Measurements from ENCODE around the gene BPI.

The BPI gene

DNA sequence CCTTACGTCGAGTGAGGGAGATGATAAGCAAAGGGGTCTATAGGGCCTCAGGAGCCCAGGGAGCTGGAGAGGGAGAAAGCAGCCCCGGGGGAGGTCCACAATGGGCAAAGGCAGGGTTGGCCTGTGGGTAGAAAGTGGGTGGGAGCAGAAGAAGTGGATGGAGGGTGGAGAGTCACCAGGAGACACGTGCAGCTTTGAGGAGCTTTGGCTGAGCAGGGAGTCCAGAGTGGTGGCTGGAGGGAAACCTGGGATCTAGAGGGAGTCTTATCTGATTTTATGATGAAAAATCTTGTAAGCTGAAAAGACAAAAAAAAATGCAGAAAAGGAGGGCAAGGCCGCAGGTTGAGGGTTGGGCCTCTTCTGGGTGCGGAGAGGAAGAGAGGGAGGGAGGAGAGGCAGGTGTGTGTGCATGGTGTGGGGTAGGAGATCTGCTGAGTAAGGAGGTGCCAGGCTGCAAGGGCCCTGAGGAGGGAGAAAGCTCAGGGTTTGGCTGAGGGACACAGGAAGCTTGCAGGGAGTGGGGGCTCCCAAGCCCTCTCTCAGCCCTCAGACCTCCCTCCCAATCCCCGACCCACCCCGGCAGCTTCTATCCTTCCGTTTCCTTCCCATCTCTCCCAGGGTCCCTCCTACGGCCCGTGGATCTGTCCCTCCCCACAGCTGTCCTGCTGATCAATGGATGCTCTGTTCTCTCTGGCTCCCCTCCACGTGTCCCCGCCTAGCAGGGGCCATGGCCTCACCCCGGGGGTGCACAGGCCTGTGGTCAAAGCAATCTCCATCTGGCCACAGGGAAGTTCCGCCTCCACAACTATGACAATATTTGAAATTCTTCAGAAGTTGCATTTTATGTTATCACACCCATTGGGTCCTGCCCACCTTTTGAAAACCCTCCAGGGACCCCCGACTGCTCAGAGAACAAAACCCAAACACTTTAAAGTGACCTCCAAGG lies 17.1 kb upstream of the BPI start:
- DNase-seq (ENCODE audit: low read depth): no peak
- no peak overlapping the region for H3K4me3 ChIP-seq (replicated peaks; ENCODE audit: low read depth, low read length)
- TF ChIP-seq, protein P1, sequence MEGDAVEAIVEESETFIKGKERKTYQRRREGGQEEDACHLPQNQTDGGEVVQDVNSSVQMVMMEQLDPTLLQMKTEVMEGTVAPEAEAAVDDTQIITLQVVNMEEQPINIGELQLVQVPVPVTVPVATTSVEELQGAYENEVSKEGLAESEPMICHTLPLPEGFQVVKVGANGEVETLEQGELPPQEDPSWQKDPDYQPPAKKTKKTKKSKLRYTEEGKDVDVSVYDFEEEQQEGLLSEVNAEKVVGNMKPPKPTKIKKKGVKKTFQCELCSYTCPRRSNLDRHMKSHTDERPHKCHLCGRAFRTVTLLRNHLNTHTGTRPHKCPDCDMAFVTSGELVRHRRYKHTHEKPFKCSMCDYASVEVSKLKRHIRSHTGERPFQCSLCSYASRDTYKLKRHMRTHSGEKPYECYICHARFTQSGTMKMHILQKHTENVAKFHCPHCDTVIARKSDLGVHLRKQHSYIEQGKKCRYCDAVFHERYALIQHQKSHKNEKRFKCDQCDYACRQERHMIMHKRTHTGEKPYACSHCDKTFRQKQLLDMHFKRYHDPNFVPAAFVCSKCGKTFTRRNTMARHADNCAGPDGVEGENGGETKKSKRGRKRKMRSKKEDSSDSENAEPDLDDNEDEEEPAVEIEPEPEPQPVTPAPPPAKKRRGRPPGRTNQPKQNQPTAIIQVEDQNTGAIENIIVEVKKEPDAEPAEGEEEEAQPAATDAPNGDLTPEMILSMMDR (IDR thresholded peaks at IDR 0.05; ENCODE audit: low read length, missing control alignments): no peak

DNA sequence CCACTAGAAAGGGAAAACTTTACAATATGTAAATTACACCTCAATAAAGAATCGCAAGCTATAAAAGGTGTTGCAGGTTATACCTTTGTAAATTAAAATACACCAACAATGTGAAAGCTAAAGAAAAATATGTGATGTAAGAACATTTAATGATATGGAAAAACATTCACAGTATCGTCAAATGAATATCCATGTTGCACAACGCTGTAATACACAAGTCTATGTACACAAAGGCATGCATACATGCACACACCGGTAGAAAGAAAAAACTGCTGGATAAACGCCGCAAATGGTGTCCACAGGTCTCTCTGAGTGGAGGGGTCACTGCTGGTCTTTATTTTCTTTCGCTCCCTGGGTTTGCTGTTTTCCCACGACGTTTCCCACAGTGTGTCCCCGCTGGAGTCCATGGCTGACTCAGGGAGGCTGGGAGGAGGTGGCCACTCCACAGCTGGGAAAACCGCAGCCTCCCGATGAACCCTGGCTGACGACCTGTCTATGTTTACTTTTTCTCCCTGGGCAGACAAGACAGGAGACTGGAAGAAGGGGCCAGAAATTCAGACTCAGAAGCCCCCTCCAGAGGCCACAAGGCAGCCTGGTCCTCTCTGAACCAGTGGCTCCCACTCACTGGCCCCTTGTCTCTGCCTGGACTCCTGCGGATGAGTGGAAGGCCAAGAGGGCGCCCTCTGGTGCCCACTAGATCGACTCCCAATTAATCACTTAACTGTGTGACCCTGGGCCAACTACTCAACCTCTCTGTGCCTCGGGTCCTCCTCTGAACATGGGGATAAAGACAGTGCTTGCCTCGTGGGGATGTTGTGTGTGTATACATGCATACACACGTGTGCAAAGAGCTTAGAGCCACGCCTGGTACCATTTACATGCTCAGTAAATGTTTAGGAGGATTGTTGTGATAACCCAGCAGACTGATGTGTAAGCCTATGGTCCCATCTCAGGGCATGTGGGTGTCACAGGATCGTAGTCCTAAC lies 12.8 kb upstream of the BPI start:
- no peak overlapping the region for H3K4me3 ChIP-seq (replicated peaks; ENCODE audit: low read depth, low read length)
- DNase-seq (ENCODE audit: low read depth): peak; percentile 67
- TF ChIP-seq, protein P1 (IDR thresholded peaks at IDR 0.05; ENCODE audit: low read length, missing control alignments): peak; percentile 43

DNA sequence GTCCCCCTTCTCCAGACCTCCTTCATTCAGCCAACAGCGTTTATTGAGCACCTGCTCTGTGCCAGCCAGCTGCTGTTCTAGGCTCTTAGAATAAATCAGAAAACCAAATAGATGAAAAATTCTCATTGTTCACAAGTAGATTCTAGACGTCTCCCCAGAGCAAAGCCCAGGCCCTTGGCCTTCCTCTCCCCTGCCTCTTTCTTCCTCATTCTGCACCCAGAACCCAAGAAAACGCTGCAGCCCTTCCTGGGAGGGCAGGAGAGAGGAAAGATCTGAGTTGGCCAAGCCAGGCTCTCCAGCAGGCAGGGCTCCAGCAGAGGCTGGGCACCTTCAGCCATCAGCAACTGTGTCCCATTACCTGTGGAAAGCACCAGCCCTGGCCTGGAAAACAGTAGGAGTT lies 12.0 kb upstream of the BPI start:
- no peak overlapping the region for H3K4me3 ChIP-seq (replicated peaks; ENCODE audit: low read depth, low read length)
- TF ChIP-seq, protein P1 (IDR thresholded peaks at IDR 0.05; ENCODE audit: low read length, missing control alignments): no peak
- no peak for DNase-seq (ENCODE audit: low read depth)

DNA sequence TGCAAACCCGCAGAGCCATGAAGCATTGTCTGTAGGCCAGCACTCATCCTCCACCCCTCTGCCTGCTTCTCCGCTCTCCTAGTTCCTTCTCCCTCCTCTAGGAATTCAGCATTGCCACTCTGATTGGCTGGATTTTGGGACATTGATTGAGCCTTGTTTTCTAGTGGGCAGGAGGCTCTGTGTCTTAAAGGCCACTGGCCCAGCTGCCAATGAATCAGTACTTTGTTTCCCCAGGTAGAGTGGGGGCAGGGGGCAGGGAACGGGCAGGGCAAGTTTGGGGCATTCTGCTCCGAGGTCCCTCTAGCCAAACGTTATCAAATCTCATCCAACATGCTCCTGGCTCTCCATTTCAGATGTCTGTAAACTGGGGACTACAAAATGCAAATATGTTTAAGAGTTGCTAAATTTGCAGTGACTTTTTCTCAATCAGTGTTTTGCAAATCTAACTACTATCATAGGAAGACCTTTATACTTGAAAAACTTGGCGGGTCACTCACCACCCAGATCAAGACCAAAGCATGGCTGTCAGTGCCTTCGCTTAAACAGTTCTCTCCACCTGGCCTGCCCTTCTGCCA lies 10.4 kb upstream of the BPI start:
- DNase-seq (ENCODE audit: low read depth): no peak
- no peak overlapping the region for H3K4me3 ChIP-seq (replicated peaks; ENCODE audit: low read depth, low read length)
- TF ChIP-seq, protein P1 (IDR thresholded peaks at IDR 0.05; ENCODE audit: low read length, missing control alignments): no peak

DNA sequence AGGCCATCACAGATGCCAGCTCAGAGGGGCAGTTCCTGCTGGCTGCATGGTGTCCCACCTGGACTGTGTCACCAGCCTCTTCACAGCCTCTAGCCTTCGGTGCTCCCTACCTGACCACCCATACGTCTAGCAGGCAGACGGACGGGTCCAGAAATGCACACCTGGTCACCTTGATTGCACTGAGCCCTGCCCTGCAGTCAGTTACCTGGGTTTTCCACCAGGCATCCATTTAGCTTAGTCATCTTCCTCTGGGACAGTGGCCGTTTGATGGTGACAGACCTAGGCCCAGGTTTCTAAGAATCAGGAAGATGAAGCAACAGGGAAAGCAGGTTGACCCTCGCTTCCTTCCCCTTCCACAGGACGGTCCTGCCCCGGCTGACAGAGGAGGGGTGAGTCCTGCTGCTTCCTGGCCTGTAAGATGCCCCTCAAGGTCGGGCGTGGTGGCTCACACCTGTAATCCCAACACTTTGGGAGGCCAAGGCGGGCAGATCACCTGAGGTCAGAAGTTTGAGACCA lies 9.8 kb upstream of the BPI start:
- TF ChIP-seq, protein P1 (IDR thresholded peaks at IDR 0.05; ENCODE audit: low read length, missing control alignments): no peak
- no peak overlapping the region for H3K4me3 ChIP-seq (replicated peaks; ENCODE audit: low read depth, low read length)
- DNase-seq (ENCODE audit: low read depth): no peak

DNA sequence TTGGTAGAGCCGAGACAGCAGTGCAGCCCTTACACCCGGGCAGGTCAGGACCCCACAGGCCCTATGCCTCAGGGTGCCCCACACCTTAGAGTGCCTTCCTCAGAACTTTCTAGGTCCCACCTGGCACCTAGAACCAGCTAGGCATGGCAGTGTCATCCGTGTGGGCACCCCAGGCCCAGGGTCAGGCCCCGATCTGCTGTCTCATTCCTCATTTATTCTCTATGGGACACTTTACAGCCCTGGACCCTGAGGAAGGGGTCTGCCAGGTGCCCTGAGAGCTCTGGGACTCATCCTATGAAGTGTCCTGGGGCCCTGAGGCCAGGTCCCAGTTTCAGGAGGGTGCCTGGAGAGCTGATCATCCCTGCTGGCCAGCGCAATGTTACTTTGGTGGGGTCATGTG lies 8.1 kb upstream of the BPI start:
- no peak overlapping the region for H3K4me3 ChIP-seq (replicated peaks; ENCODE audit: low read depth, low read length)
- no peak for DNase-seq (ENCODE audit: low read depth)
- TF ChIP-seq, protein P1 (IDR thresholded peaks at IDR 0.05; ENCODE audit: low read length, missing control alignments): no peak
